ENCODE results near the gene CLEC4C. TPM values are rescaled to one million over a fixed set of nuclear protein-coding genes. Genes with fewer than 3 reads are reported as not detected.

Gene CLEC4C
- total and polyA plus RNA-seq, 10 of the 15 experiments (the other 5 are each of a cell fraction or from before 2014, with no cell fraction given) = 0.38 to 12.2 (median 4.6) TPM

DNA sequence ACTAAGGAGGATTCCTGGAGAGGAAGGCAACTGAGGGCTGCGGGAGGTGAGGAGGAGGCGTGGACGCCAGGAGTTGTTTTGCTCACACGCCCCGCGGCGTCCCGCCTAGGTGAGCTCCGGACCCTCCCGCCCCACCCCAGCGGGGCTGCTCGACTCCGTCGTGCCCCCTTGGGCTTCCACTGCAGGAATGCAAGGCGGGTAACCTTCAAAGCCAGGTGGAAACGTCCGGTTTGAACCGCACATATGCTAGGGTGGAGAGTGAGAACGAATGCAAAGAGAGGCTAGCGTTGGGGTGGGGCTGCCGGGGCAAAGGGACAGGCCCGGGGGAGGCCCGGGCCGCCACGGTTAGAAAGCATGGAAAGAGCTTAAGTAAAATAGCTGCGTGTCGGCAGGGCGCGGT is 41.3 kb downstream of the CLEC4C start:
- ChIA-PET RAD21 (ENCODE audit: unreplicated experiment) (no interaction called here), POLR2A (no interaction called here), CTCF (no interaction called here), SMC1A (ENCODE audit: uncharacterized antibody, unreplicated experiment) (no interaction called here)
- ATAC-seq = no peak
- BruUV-seq (replicated peaks) = no TSS peak
- H3K4me1 ChIP-seq (ENCODE audit: control insufficient read depth, insufficient read depth, low read length) = no peaks in the 10 kb centered on the region
- no peak overlapping the region for H3K4me2 ChIP-seq (ENCODE audit: control insufficient read depth, insufficient read depth)
- in situ Hi-C loops (cut with MboI) (no loop called here), intact Hi-C loops (cut with micrococcal nuclease; ENCODE audit: unreplicated experiment) (no loop called here)
- no peak overlapping the region for H3K27ac ChIP-seq (ENCODE audit: control insufficient read depth, insufficient read depth)
- no peaks in the 10 kb centered on the region for H3K79me2 ChIP-seq (ENCODE audit: control insufficient read depth, insufficient read depth, low read length)
- TF ChIP-seq NR2F1 (conservative IDR thresholded peaks at IDR 0.05) = no peak
- TF ChIP-seq ATF3 (IDR thresholded peaks at IDR 0.05; ENCODE audit: borderline replicate concordance, extremely low read depth, low read depth, low read length) = no peak
- TF ChIP-seq FOXK2 (IDR thresholded peaks at IDR 0.05) = no peak
- TF ChIP-seq, protein P1, sequence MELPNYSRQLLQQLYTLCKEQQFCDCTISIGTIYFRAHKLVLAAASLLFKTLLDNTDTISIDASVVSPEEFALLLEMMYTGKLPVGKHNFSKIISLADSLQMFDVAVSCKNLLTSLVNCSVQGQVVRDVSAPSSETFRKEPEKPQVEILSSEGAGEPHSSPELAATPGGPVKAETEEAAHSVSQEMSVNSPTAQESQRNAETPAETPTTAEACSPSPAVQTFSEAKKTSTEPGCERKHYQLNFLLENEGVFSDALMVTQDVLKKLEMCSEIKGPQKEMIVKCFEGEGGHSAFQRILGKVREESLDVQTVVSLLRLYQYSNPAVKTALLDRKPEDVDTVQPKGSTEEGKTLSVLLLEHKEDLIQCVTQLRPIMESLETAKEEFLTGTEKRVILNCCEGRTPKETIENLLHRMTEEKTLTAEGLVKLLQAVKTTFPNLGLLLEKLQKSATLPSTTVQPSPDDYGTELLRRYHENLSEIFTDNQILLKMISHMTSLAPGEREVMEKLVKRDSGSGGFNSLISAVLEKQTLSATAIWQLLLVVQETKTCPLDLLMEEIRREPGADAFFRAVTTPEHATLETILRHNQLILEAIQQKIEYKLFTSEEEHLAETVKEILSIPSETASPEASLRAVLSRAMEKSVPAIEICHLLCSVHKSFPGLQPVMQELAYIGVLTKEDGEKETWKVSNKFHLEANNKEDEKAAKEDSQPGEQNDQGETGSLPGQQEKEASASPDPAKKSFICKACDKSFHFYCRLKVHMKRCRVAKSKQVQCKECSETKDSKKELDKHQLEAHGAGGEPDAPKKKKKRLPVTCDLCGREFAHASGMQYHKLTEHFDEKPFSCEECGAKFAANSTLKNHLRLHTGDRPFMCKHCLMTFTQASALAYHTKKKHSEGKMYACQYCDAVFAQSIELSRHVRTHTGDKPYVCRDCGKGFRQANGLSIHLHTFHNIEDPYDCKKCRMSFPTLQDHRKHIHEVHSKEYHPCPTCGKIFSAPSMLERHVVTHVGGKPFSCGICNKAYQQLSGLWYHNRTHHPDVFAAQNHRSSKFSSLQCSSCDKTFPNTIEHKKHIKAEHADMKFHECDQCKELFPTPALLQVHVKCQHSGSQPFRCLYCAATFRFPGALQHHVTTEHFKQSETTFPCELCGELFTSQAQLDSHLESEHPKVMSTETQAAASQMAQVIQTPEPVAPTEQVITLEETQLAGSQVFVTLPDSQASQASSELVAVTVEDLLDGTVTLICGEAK (IDR thresholded peaks at IDR 0.05; ENCODE audit: borderline replicate concordance) = no peak
- no peak for TF ChIP-seq NFYB (IDR thresholded peaks at IDR 0.05; ENCODE audit: insufficient read depth, low read depth, low read length)
- no peak for TF ChIP-seq CREM (IDR thresholded peaks at IDR 0.05; ENCODE audit: low read depth)
- TF ChIP-seq PML (IDR thresholded peaks at IDR 0.05; ENCODE audit: low read length) = no peak
- no peak for TF ChIP-seq RCOR1 (conservative IDR thresholded peaks at IDR 0.05; ENCODE audit: low read depth, low read length)
- TF ChIP-seq CEBPB (IDR thresholded peaks at IDR 0.05; ENCODE audit: borderline replicate concordance in 1 of 2, low read depth in 2 of 2, low read length in 2 of 2) = no peak
- TF ChIP-seq GABPA (IDR thresholded peaks at IDR 0.05; ENCODE audit: low read depth) = no peak
- no peak for TF ChIP-seq E2F4 (IDR thresholded peaks at IDR 0.05; ENCODE audit: low read depth, low read length)
- TF ChIP-seq IRF5 (IDR thresholded peaks at IDR 0.05; ENCODE audit: borderline replicate concordance) = no peak
- no peak for TF ChIP-seq SREBF2 (IDR thresholded peaks at IDR 0.05; ENCODE audit: low read length)
- TF ChIP-seq ESRRA (IDR thresholded peaks at IDR 0.05; ENCODE audit: low read length) = no peak
- no peak for TF ChIP-seq CHD4 (IDR thresholded peaks at IDR 0.05)
- TF ChIP-seq PAX5 (IDR thresholded peaks at IDR 0.05; ENCODE audit: borderline replicate concordance, low read depth, low read length) = no peak
- TF ChIP-seq SRF (IDR thresholded peaks at IDR 0.05; ENCODE audit: low read depth in 2 of 2, low read length in 2 of 2) = no peak
- no peak for TF ChIP-seq PBX3 (IDR thresholded peaks at IDR 0.05; ENCODE audit: insufficient replicate concordance, low read depth, low read length)
- no peak for TF ChIP-seq MYB (IDR thresholded peaks at IDR 0.05; ENCODE audit: borderline replicate concordance, low read depth, low read length)
- WGBS (ENCODE audit: insufficient coverage, insufficient replicate concordance, low lambda C conversion rate, missing lambda C conversion rate) = 80% methylated on average over 19 of the region's 29 CpGs
- no peak overlapping the region for H3K4me3 ChIP-seq
- no peaks in the 10 kb centered on the region for H4K20me1 ChIP-seq (ENCODE audit: control insufficient read depth, insufficient read depth)
- H3K27me3 ChIP-seq (replicated peaks in 1 of 2; ENCODE audit: control insufficient read depth in 2 of 2, insufficient read depth in 2 of 2, low read length in 1 of 2) = no peaks in the 10 kb centered on the region
- no peak overlapping the region for H2AFZ ChIP-seq (ENCODE audit: control insufficient read depth, low read depth, low read length)
- DNase-seq (ENCODE audit: low read depth, low spot score) = no peak
- no peaks in the 10 kb centered on the region for H3K36me3 ChIP-seq (ENCODE audit: control insufficient read depth in 2 of 2, insufficient read depth in 2 of 2, low read length in 1 of 2)
- no peaks in the 10 kb centered on the region for H3K9me3 ChIP-seq (replicated peaks; ENCODE audit: control insufficient read depth, insufficient read depth, low read length)
- H3K9ac ChIP-seq (ENCODE audit: control insufficient read depth, insufficient read depth, low read length) = no peak overlapping the region
- no peak for FAIRE-seq
